Kidney tubule cell (primary cell): Measurements from ENCODE around the gene CRYBB1.

Experiments
- DNase-seq: peaks from one replicate; pipeline ENCODE4 v3.0.0-alpha.2; 2018; ENCODE audit warnings: low spot score

CRYBB1 gene

DNA sequence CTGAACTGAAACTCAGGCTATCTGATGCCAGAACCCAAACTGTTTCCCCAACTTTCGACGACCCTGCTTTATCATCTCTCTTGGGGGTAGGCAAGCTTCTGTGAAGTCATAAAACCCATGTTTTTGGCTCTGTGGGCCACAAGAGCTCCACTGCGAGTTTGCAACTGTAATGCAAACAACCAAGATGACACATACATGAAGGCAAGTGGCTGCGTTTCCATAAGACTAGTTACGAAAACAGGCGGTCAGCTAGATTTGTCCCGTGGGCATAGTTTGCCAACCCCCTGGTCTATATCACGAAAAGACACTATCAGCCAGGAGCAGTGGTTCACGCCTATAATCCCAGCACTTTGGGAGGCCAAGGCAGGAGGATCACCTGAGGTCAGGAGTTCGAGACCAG lies 65.4 kb downstream of the CRYBB1 start:
- DNase-seq: no peak

DNA sequence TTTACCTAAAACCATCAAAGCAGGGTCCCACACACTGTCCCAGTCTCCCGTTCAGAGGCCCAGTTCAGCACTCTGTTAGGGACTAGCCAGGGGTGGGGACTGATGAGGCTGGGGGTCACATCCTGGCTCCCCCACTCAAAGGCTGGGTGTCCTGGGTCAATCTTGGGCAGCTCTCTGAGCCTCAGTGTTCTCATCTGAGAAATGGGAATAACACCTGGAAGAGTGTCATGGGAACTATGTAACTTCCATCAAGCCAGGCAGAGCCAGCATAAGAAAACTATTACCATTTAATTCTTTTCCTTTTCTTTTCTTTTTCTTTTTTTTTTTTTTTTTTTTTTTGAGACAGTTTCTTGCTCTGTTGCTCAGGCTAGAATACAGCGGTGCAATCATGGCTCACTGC lies 66.3 kb downstream of the CRYBB1 start:
- DNase-seq: no peak

- peak; percentile 74 for DNase-seq
These were observed 67.3 kb downstream of the CRYBB1 start for GRCh38 chr22:26550498-26551033.

DNA sequence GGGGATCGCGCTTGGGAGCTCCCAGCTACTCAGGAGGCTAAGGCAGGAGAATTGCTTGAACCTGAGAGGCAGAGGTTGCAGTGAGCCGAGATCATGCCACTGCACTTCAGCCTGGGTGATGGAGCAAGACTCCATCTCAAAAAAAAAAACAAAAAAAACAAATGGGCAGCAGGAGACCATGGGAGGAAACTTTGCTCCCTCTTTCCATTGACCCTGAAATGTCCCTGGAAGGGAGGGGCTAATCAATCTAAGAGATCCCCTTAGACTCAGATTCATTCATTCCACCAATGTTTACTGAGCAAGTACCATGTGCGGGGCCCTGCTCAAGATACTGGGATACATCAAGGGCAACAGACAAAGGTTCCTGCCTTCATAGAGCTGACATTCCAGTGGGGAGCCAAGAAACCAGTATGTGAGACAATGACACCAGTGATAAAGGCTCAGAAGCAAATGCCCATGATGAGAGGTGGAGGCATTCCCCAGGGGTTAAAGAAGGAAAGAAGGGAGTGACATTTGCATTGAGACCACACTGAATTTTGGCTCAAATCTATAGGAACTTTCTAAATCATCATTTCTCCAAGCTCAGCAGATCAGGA lies 67.8 kb downstream of the CRYBB1 start:
- no peak for DNase-seq
